H7 (cell line): ENCODE measurements around the gene FAF1. TPM values are rescaled to one million over a fixed set of nuclear protein-coding genes. Genes with fewer than 3 reads are reported as not detected.

Source experiments
- DNase-seq: peaks from one replicate; pipeline ENCODE4 v3.0.0; 2012
- H3K27me3 ChIP-seq: 2 replicates; pipeline ENCODE4 v1.6.0; 2011; ENCODE audit warnings: mild to moderate bottlenecking, low read length; ENCODE audit not compliant: control insufficient read depth, insufficient read depth
- H3K36me3 ChIP-seq: replicated peaks from 2 replicates; pipeline ENCODE4 v1.5.1; 2011; ENCODE audit warnings: low read length; ENCODE audit not compliant: control insufficient read depth, insufficient read depth
- H3K4me3 ChIP-seq: 2 replicates; pipeline ENCODE4 v1.5.1; 2011; ENCODE audit warnings: low read depth, mild to moderate bottlenecking, control low read depth, low read length, moderate library complexity; ENCODE audit not compliant: insufficient read depth
- total RNA-seq: library from RNA; depleted of rRNA; stranded (reverse); fragments of >200 nt; shearing (Covaris generic); gene quantifications from 2 replicates; pipeline ENCODE4 v1.2.3, GENCODE V29; 2014

Gene FAF1
- total RNA-seq, 1 experiment from 2014 or later = 99.9 TPM

GRCh38 chr1:50656931-50657330 lies 303.1 kb downstream of the FAF1 start:
- Histone ChIP-seq H3K27me3 (no peaks in the 10 kb centered on the region), H3K36me3 (no peaks in the 10 kb centered on the region), H3K4me3 (no peak overlapping the region)
- no peak for DNase-seq

- no peaks in the 10 kb centered on the region for H3K27me3 ChIP-seq
- no peaks in the 10 kb centered on the region for H3K36me3 ChIP-seq
- no peak for DNase-seq
- no peak overlapping the region for H3K4me3 ChIP-seq
Measured at GRCh38 chr1:50651476-50652263, 308.4 kb downstream of the FAF1 start.

- H3K4me3 ChIP-seq = no peak overlapping the region
- no peak for DNase-seq
- H3K27me3 ChIP-seq = no peaks in the 10 kb centered on the region
- H3K36me3 ChIP-seq = no peaks in the 10 kb centered on the region
Measured at GRCh38 chr1:50646526-50646925, 313.5 kb downstream of the FAF1 start.

- H3K36me3 ChIP-seq = no peaks in the 10 kb centered on the region
- H3K4me3 ChIP-seq = no peak overlapping the region
- no peak for DNase-seq
- H3K27me3 ChIP-seq = no peaks in the 10 kb centered on the region
Measured at GRCh38 chr1:50645139-50645538, 314.9 kb downstream of the FAF1 start.

GRCh38 chr1:50644447-50645105 lies 315.5 kb downstream of the FAF1 start:
- Histone ChIP-seq H3K27me3 (no peaks in the 10 kb centered on the region), H3K4me3 (no peak overlapping the region), H3K36me3 (no peaks in the 10 kb centered on the region)
- DNase-seq = no peak

- H3K4me3 ChIP-seq = no peak overlapping the region
- H3K27me3 ChIP-seq = no peaks in the 10 kb centered on the region
- no peak for DNase-seq
- no peaks in the 10 kb centered on the region for H3K36me3 ChIP-seq
Measured at GRCh38 chr1:50637460-50637859, 322.6 kb downstream of the FAF1 start.

- H3K27me3 ChIP-seq = no peaks in the 10 kb centered on the region
- no peaks in the 10 kb centered on the region for H3K36me3 ChIP-seq
- DNase-seq = no peak
- H3K4me3 ChIP-seq = no peak overlapping the region
Measured at GRCh38 chr1:50634251-50634650, 325.8 kb downstream of the FAF1 start.

GRCh38 chr1:50633465-50633864 lies 326.6 kb downstream of the FAF1 start:
- H3K36me3 ChIP-seq = no peaks in the 10 kb centered on the region

GRCh38 chr1:50631161-50631560 lies 328.9 kb downstream of the FAF1 start:
- Histone ChIP-seq H3K4me3 (no peak overlapping the region), H3K27me3 (no peaks in the 10 kb centered on the region), H3K36me3 (no peaks in the 10 kb centered on the region)
- no peak for DNase-seq

More at GRCh38 chr1:50633465-50633864, 326.6 kb downstream of the FAF1 start:
- H3K4me3 ChIP-seq = no peak overlapping the region
- no peak for DNase-seq
- no peaks in the 10 kb centered on the region for H3K27me3 ChIP-seq

GRCh38 chr1:50622259-50622658 lies 337.8 kb downstream of the FAF1 start:
- H3K36me3 ChIP-seq = no peaks in the 10 kb centered on the region
- no peak for DNase-seq
- H3K4me3 ChIP-seq = no peak overlapping the region
- no peaks in the 10 kb centered on the region for H3K27me3 ChIP-seq

- Histone ChIP-seq H3K4me3 (no peak overlapping the region), H3K36me3 (no peaks in the 10 kb centered on the region), H3K27me3 (no peaks in the 10 kb centered on the region)
- DNase-seq = peak; percentile 50
Measured at GRCh38 chr1:50620680-50621329, 339.3 kb downstream of the FAF1 start.

- H3K27me3 ChIP-seq = no peaks in the 10 kb centered on the region
- no peak for DNase-seq
- H3K4me3 ChIP-seq = no peak overlapping the region
Measured at GRCh38 chr1:50615036-50615750, 344.9 kb downstream of the FAF1 start.

GRCh38 chr1:50611675-50612074 lies 348.4 kb downstream of the FAF1 start:
- DNase-seq = no peak
- no peaks in the 10 kb centered on the region for H3K36me3 ChIP-seq
- H3K27me3 ChIP-seq = no peaks in the 10 kb centered on the region
- H3K4me3 ChIP-seq = no peak overlapping the region

More at GRCh38 chr1:50615036-50615750, 344.9 kb downstream of the FAF1 start:
- no peaks in the 10 kb centered on the region for H3K36me3 ChIP-seq

- DNase-seq = no peak
- H3K4me3 ChIP-seq = no peak overlapping the region
- no peaks in the 10 kb centered on the region for H3K36me3 ChIP-seq
- no peaks in the 10 kb centered on the region for H3K27me3 ChIP-seq
Measured at GRCh38 chr1:50610563-50610962, 349.5 kb downstream of the FAF1 start.
